ENCODE data around the gene ANO10. TPM values are rescaled to one million over a fixed set of nuclear protein-coding genes. Genes with fewer than 3 reads are reported as not detected.
"Not testable (repeated sequence)": the region's sequence is repeated elsewhere in the genome, so short reads cannot be mapped to it uniquely, and the experiment has no call there.

ANO10 gene
- total RNA-seq, 1 donor from 2014 or later = 45.4 TPM

- Mint-ChIP-seq H3K36me3 (ENCODE audit: low read depth, unreplicated experiment) (peaks cover 3% of the 10 kb centered on the region), H3K27ac (ENCODE audit: unreplicated experiment) (no peak overlapping the region), H3K4me3 (ENCODE audit: unreplicated experiment) (no peak overlapping the region), H3K9me3 (ENCODE audit: unreplicated experiment) (peaks cover 14% of the 10 kb centered on the region), H3K4me1 (ENCODE audit: low read depth, unreplicated experiment) (no peaks in the 10 kb centered on the region), H3K27me3 (ENCODE audit: low read depth, unreplicated experiment) (peaks cover 2% of the 10 kb centered on the region)
- no peak for TF ChIP-seq EZH2 (IDR thresholded peaks at IDR 0.05; ENCODE audit: insufficient read depth, low read length)
- TF ChIP-seq CTCF (IDR thresholded peaks at IDR 0.05; ENCODE audit: insufficient read depth, low read depth, low read length) = no peak
- Histone ChIP-seq H3K9me3 (ENCODE audit: insufficient read depth, low read depth, low read length) (no peaks in the 10 kb centered on the region), H3K27me3 (ENCODE audit: insufficient read depth, low read length) (no peaks in the 10 kb centered on the region), H3K4me1 (ENCODE audit: insufficient read depth, low read length) (no peaks in the 10 kb centered on the region), H3K27ac (ENCODE audit: low read depth, low read length) (no peak overlapping the region), H4K20me1 (ENCODE audit: insufficient read depth, low read length) (no peaks in the 10 kb centered on the region), H3K79me2 (ENCODE audit: insufficient read depth, low read length) (no peaks in the 10 kb centered on the region), H3K4me2 (ENCODE audit: low read length) (no peak overlapping the region), H2AFZ (ENCODE audit: low read depth, low read length) (no peak overlapping the region), H3K9ac (ENCODE audit: low read length) (no peak overlapping the region), H3K36me3 (ENCODE audit: insufficient read depth, low read length) (no peaks in the 10 kb centered on the region), H3K4me3 (ENCODE audit: insufficient read depth, low read depth, low read length) (no peak overlapping the region)
- DNase-seq (ENCODE audit: low read depth) (no peak), FAIRE-seq (no peak)
These were observed 37.6 kb upstream of the ANO10 start for GRCh38 chr3:43659250-43659880.

GRCh38 chr3:43656390-43656789 is 34.6 kb upstream of the ANO10 start:
- not testable (repeated sequence) for H3K79me2 ChIP-seq (ENCODE audit: insufficient read depth, low read length); H3K27me3 Mint-ChIP-seq (ENCODE audit: low read depth, unreplicated experiment); H2AFZ ChIP-seq (ENCODE audit: low read depth, low read length); H3K36me3 Mint-ChIP-seq (ENCODE audit: low read depth, unreplicated experiment); H3K4me3 Mint-ChIP-seq (ENCODE audit: unreplicated experiment); H3K9ac ChIP-seq (ENCODE audit: low read length); DNase-seq (ENCODE audit: low read depth); H3K9me3 Mint-ChIP-seq (ENCODE audit: unreplicated experiment); H3K27ac Mint-ChIP-seq (ENCODE audit: unreplicated experiment); H3K27ac ChIP-seq (ENCODE audit: low read depth, low read length); H3K4me1 ChIP-seq (ENCODE audit: insufficient read depth, low read length); H3K9me3 ChIP-seq (ENCODE audit: insufficient read depth, low read depth, low read length); FAIRE-seq; H4K20me1 ChIP-seq (ENCODE audit: insufficient read depth, low read length); H3K4me3 ChIP-seq (ENCODE audit: insufficient read depth, low read depth, low read length); H3K4me1 Mint-ChIP-seq (ENCODE audit: low read depth, unreplicated experiment); H3K36me3 ChIP-seq (ENCODE audit: insufficient read depth, low read length); H3K27me3 ChIP-seq (ENCODE audit: insufficient read depth, low read length); H3K4me2 ChIP-seq (ENCODE audit: low read length)

- H3K27ac ChIP-seq (ENCODE audit: low read depth, low read length) = no peak overlapping the region
- H3K4me2 ChIP-seq (ENCODE audit: low read length) = no peak overlapping the region
- no peak overlapping the region for H3K27ac Mint-ChIP-seq (ENCODE audit: unreplicated experiment)
- FAIRE-seq (no peak), DNase-seq (ENCODE audit: low read depth) (no peak)
- no peak for TF ChIP-seq EZH2 (IDR thresholded peaks at IDR 0.05; ENCODE audit: insufficient read depth, low read length)
- TF ChIP-seq CTCF (IDR thresholded peaks at IDR 0.05; ENCODE audit: insufficient read depth, low read depth, low read length) = no peak
- H3K9me3 ChIP-seq (ENCODE audit: insufficient read depth, low read depth, low read length) = no peaks in the 10 kb centered on the region
- peaks cover 4% of the 10 kb centered on the region for H3K9me3 Mint-ChIP-seq (ENCODE audit: unreplicated experiment)
- H3K4me1 Mint-ChIP-seq (ENCODE audit: low read depth, unreplicated experiment) = peaks cover 2% of the 10 kb centered on the region
- no peaks in the 10 kb centered on the region for H3K36me3 ChIP-seq (ENCODE audit: insufficient read depth, low read length)
- H3K27me3 Mint-ChIP-seq (ENCODE audit: low read depth, unreplicated experiment) = peaks cover 2% of the 10 kb centered on the region
- H2AFZ ChIP-seq (ENCODE audit: low read depth, low read length) = no peak overlapping the region
- H3K4me3 Mint-ChIP-seq (ENCODE audit: unreplicated experiment) = no peak overlapping the region
- no peaks in the 10 kb centered on the region for H3K4me1 ChIP-seq (ENCODE audit: insufficient read depth, low read length)
- H3K79me2 ChIP-seq (ENCODE audit: insufficient read depth, low read length) = no peaks in the 10 kb centered on the region
- no peaks in the 10 kb centered on the region for H3K27me3 ChIP-seq (ENCODE audit: insufficient read depth, low read length)
- H3K4me3 ChIP-seq (ENCODE audit: insufficient read depth, low read depth, low read length) = no peak overlapping the region
- H3K9ac ChIP-seq (ENCODE audit: low read length) = no peak overlapping the region
- H3K36me3 Mint-ChIP-seq (ENCODE audit: low read depth, unreplicated experiment) = no peaks in the 10 kb centered on the region
- no peaks in the 10 kb centered on the region for H4K20me1 ChIP-seq (ENCODE audit: insufficient read depth, low read length)
These were observed 28.5 kb upstream of the ANO10 start for GRCh38 chr3:43650345-43650744.
